ENCODE results near the gene LRP1. TPM values are rescaled to one million over a fixed set of nuclear protein-coding genes. Genes with fewer than 3 reads are reported as not detected.

Gene LRP1
- total RNA-seq (1 to 10 TPM; 6.6 to 8.5 TPM), total RNA-seq (0.79 to 71.8 (median 9.6) reads per million in 172 experiments)
- 13.7 TPM for polyA plus RNA-seq (2013, experiment 1 of 2)
- polyA plus RNA-seq (2013, experiment 2 of 2), result 18.3 TPM

GRCh38 chr12:57127726-57128518 lies at the start of gene LRP1:
Gene LRP1, plus strand, starts transcription at chr12:57128483. Its CDS starts 482 bp downstream, at chr12:57128965.
- Histone ChIP-seq H3K4me3 (ENCODE audit: low read length) (peak within 1 kb of the TSS; percentile 67), H3K4me1 (ENCODE audit: insufficient read depth, low read length) (peaks cover 28% of the 10 kb centered on the region), H3K36me3 (ENCODE audit: insufficient read depth, low read length) (no peaks in the 10 kb centered on the region), H3K27me3 (ENCODE audit: control insufficient read depth in 1 of 2, insufficient read depth in 2 of 2, low read length in 2 of 2) (no peaks in the 10 kb centered on the region), H3K9me3 (ENCODE audit: control insufficient read depth in 1 of 2, insufficient read depth in 1 of 2, low read length in 2 of 2) (no peaks in the 10 kb centered on the region), H3K27ac (ENCODE audit: low read depth in 1 of 2, low read length in 2 of 2) (peak within 1 kb of the TSS; percentile 4 to 41)
- Mint-ChIP-seq H3K27ac (peak within 1 kb of the TSS; percentile 43), H3K27me3 (peaks cover 4% of the 10 kb centered on the region), H3K9me3 (no peaks in the 10 kb centered on the region), H3K4me1 (ENCODE audit: low read depth) (peaks cover 25% of the 10 kb centered on the region), H3K4me3 (peak within 1 kb of the TSS; percentile 92), H3K36me3 (ENCODE audit: low read depth) (no peaks in the 10 kb centered on the region)
- DNase-seq (peak; percentile 64 to 92 (median 78)), ATAC-seq (ENCODE audit: poor library complexity) (peak; percentile 56)
- intact Hi-C loops (cut with DNase I, micrococcal nuclease), result loop anchor here (5.0 kb wide), 3 partner anchors 109 to 376 kb away; partner anchors contain the start of gene PRIM1 (in 1 of the 2)
- CTCF ChIA-PET, result interaction anchor here (0.9 to 7.8 kb wide), 5 partner anchors 16 to 111 kb away, joined by 5 to 63 read pairs (median 6); partner anchors contain the start of gene STAT6
- POLR2A ChIA-PET, result interaction anchor here (0.5 to 3.0 kb wide), 10 partner anchors 17 to 403 kb away, joined by 3 to 37 read pairs (median 3); partner anchors contain the start of genes MBD6, NACA, NEMP1 and STAT6
- no peak for TF ChIP-seq CTCF (IDR thresholded peaks at IDR 0.05)

DNA sequence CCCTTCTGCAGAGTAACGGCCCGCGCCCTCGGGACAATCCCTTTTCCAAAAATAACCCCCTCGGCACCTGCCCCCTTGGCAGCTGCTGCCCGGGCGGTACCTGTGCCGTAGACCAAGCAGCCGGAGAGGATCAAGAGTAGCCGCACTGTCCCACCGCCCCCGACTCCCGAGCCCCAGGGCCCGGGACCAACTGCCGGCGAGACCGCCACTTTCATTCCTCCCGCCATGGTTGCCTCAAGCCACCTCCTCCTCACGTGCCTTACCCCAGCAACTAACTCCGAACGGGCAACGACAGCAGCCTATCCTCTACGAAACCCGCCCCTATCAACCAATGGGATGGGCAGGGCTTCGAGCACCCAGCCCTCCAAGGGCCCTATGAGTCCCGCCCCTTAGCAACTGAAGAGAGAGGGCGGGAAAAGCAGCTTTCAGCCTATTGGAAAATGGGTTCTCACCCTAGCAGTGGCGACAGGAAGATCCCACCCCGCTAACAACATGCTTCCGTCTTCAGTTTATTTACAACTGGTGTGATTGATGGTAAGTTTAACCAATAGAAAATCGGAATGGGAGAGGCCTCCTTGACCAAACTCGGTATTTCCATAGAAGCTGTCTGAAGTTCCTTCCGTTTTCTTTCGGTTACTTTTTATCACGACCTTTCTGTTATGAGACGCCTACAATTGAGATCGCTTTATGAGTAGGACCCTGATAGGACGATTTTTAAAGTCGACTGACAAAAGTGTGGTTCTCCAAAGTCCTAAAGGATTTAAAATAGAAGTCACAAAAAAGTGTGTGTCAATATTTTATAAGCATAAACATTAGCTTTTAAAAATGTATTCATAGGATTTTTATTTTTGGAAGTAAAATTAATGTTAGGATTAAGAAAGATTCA lies 49.5 kb upstream of the LRP1 start, which contains the start of gene NEMP1:
NEMP1 (minus strand) TSS at position 273 of the 886 bp plus-strand sequence; CDS start at position 227, 46 bp downstream.
- intact Hi-C loops (cut with DNase I, micrococcal nuclease), result loop anchor here (1.0 kb wide), 3 partner anchors 9 to 14 kb away; partner anchors contain the start of gene NAB2 (in 1 of the 2)
- peak; percentile 85 to 100 (median 92) for DNase-seq
- peak within 1 kb of the TSS; percentile 95 for H3K4me3 Mint-ChIP-seq
- H3K27me3 Mint-ChIP-seq, result no peaks in the 10 kb centered on the region
- TF ChIP-seq CTCF (IDR thresholded peaks at IDR 0.05), result no peak
- peak; percentile 94 for ATAC-seq (ENCODE audit: poor library complexity)
- POLR2A ChIA-PET, result interaction anchor here (0.7 to 5.1 kb wide), 20 partner anchors 10 to 508 kb away, joined by 3 to 140 read pairs (median 4); partner anchors contain the start of genes NAB2, NACA, PTGES3 and STAT6
- CTCF ChIA-PET, result interaction anchor here (0.5 to 4.6 kb wide), 6 partner anchors 9 to 91 kb away, joined by 3 to 24 read pairs (median 4); partner anchors contain the start of gene STAT6
- H3K27me3 ChIP-seq (ENCODE audit: control insufficient read depth in 1 of 2, insufficient read depth in 2 of 2, low read length in 2 of 2), result no peaks in the 10 kb centered on the region
- no peaks in the 10 kb centered on the region for H3K9me3 ChIP-seq (ENCODE audit: control insufficient read depth in 1 of 2, insufficient read depth in 1 of 2, low read length in 2 of 2)
- H3K36me3 ChIP-seq (ENCODE audit: insufficient read depth, low read length), result peaks cover 3% of the 10 kb centered on the region
- H3K27ac ChIP-seq (ENCODE audit: low read depth in 1 of 2, low read length in 2 of 2), result peak within 1 kb of the TSS; percentile 73 to 74
- peaks cover 23% of the 10 kb centered on the region for H3K4me1 Mint-ChIP-seq (ENCODE audit: low read depth)
- H3K4me1 ChIP-seq (ENCODE audit: insufficient read depth, low read length), result peaks cover 28% of the 10 kb centered on the region
- peak within 1 kb of the TSS; percentile 88 for H3K27ac Mint-ChIP-seq
- no peaks in the 10 kb centered on the region for H3K9me3 Mint-ChIP-seq
- H3K4me3 ChIP-seq (ENCODE audit: low read length), result peak within 1 kb of the TSS; percentile 85
- peaks cover 8% of the 10 kb centered on the region for H3K36me3 Mint-ChIP-seq (ENCODE audit: low read depth)

All from CD4-positive, alpha-beta T cell (primary cell).